Upper lobe of right lung (tissue), 1 donor: ENCODE results near the gene COPG1. TPM values are rescaled to one million over a fixed set of nuclear protein-coding genes. Genes with fewer than 3 reads are reported as not detected.

Source experiments
- ATAC-seq: fragments of 200-7000 bp; cut with Tn5 transposase; one replicate; pipeline ENCODE4 v1.9.1; 2020; ENCODE audit warnings: mild to moderate bottlenecking, moderate library complexity
- DNase-seq: peaks from one replicate; pipeline ENCODE4 v3.0.0-alpha.2; 2020
- H3K27ac ChIP-seq: fragments of 200-600 bp; one replicate; pipeline ENCODE4 v1.8.0; 2022
- H3K27me3 ChIP-seq: fragments of 200-600 bp; one replicate; pipeline ENCODE4 v1.8.0; 2022; ENCODE audit warnings: mild to moderate bottlenecking
- H3K36me3 ChIP-seq: fragments of 200-600 bp; one replicate; pipeline ENCODE4 v1.8.0; 2022
- H3K4me1 ChIP-seq: fragments of 200-600 bp; one replicate; pipeline ENCODE4 v1.8.0; 2022
- H3K4me3 ChIP-seq: fragments of 200-600 bp; one replicate; pipeline ENCODE4 v1.8.0; 2022; ENCODE audit warnings: mild to moderate bottlenecking
- H3K9me3 ChIP-seq: fragments of 200-600 bp; one replicate; pipeline ENCODE4 v1.8.0; 2022
- intact Hi-C: fragments of 100-400 bp; cut with DNase I; formaldehyde crosslinking; loops from one replicate; pipeline ENCODE4 v1.11.0; 2022
- total RNA-seq: library from RNA; stranded (reverse); fragmentation: NEBNext Ultra II Directional; extraction: Animal tissue kit (Norgen Biotek cat#: 25700); gene quantifications from one replicate; pipeline ENCODE4 v1.2.1, GENCODE V29; 2021
- TF ChIP-seq, protein P1 (sequence below): fragments of 200-600 bp; IDR thresholded peaks from one replicate; pipeline ENCODE4 v1.8.0; 2022; ENCODE audit warnings: antibody characterized with exemption
- donor health status: DM: no; HTN: yes; CAD: no; lungs with severe emphysema.

Gene COPG1
- total RNA-seq, 1 donor from 2014 or later: 149 TPM

DNA sequence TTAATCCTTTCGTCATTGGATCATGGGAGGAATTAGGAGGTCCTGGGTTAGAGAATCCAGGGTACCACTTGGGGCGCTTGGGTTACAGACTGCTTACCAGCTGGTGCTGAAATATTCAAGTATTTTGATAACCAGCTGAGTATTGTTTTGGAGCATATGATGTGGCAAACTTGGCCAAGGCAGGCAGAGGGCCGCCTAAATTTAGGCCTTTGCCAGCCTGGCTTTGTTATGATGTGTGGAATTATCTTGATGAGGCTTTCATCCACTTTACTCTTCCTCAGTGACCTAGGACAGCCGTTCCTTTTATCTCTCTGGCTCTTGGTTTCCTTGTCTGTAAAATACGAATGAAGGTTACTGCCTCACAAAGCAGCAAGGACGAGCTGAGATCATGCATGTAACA, 6.9 kb downstream of the COPG1 start:
- Histone ChIP-seq H3K27me3 (no peaks in the 10 kb centered on the region), H3K27ac (no peak overlapping the region), H3K9me3 (no peaks in the 10 kb centered on the region), H3K4me3 (no peak overlapping the region), H3K4me1 (peaks cover 5% of the 10 kb centered on the region), H3K36me3 (peaks cover 98% of the 10 kb centered on the region)
- ATAC-seq (no peak), DNase-seq (no peak)
- TF ChIP-seq, protein P1, sequence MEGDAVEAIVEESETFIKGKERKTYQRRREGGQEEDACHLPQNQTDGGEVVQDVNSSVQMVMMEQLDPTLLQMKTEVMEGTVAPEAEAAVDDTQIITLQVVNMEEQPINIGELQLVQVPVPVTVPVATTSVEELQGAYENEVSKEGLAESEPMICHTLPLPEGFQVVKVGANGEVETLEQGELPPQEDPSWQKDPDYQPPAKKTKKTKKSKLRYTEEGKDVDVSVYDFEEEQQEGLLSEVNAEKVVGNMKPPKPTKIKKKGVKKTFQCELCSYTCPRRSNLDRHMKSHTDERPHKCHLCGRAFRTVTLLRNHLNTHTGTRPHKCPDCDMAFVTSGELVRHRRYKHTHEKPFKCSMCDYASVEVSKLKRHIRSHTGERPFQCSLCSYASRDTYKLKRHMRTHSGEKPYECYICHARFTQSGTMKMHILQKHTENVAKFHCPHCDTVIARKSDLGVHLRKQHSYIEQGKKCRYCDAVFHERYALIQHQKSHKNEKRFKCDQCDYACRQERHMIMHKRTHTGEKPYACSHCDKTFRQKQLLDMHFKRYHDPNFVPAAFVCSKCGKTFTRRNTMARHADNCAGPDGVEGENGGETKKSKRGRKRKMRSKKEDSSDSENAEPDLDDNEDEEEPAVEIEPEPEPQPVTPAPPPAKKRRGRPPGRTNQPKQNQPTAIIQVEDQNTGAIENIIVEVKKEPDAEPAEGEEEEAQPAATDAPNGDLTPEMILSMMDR: no peak
- intact Hi-C loops: no loop called here

DNA sequence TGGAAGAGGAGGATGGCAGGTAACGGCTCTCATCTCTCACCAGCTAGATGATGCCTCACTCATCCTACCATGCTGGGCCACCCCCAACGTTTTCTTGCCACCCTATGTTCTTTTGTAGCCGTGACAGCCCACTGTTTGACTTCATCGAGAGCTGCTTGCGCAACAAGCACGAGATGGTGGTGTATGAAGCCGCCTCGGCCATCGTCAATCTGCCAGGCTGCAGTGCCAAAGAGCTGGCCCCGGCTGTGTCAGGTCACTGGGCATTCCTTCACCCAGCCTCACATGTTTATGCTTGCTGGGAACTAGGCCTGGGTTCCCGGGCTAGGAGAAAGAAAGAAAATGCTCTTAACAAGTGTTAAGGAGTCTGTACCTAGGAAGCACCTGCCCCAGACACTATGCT, 8.2 kb downstream of the COPG1 start:
- Histone ChIP-seq H3K36me3 (peaks cover 100% of the 10 kb centered on the region), H3K4me1 (no peaks in the 10 kb centered on the region), H3K4me3 (no peak overlapping the region), H3K27ac (no peak overlapping the region), H3K9me3 (no peaks in the 10 kb centered on the region), H3K27me3 (no peaks in the 10 kb centered on the region)
- intact Hi-C loops: no loop called here
- DNase-seq (no peak), ATAC-seq (no peak)
- TF ChIP-seq, protein P1: no peak

DNA sequence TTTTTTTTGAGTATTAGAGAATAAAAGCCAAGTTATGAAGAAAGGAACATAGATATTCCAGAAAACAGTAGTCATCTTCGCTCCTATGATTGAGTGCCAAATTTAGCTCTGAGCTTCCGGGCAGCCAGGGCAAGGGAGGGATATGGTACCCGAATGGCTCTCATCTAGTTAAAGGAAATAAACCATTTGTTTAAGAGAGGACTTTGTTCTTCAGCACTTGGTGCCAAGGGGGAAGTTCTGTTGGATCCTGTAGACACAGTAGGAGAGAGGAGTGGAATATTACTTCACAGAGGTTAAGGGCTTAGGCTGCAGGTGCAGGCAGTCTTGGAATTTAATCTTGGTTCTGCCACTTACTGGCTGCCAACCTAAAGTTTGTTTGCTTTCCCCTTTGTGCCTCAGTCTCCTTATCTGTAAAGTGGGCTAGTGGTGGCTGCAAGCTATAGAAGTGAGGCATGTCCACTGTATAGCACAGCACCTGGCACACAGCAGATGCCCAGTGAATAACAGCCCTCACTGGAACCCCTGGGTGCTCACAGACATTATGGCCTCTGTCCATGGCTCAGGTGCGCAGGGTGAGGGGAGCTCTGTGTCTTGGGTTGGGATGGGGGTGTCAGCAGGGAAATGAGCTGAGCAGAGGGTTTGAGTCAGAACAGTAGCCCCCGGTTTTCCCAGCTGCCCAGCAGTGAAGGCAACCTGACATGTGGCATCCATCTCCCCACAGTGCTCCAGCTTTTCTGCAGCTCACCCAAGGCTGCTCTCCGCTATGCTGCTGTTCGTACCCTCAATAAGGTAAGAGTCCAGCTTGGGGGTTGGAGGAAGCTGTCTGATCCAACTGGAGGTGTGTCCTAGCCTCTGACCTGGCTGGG, 10.4 kb downstream of the COPG1 start:
- DNase-seq (peak; percentile 37), ATAC-seq (peak; percentile 7)

DNA sequence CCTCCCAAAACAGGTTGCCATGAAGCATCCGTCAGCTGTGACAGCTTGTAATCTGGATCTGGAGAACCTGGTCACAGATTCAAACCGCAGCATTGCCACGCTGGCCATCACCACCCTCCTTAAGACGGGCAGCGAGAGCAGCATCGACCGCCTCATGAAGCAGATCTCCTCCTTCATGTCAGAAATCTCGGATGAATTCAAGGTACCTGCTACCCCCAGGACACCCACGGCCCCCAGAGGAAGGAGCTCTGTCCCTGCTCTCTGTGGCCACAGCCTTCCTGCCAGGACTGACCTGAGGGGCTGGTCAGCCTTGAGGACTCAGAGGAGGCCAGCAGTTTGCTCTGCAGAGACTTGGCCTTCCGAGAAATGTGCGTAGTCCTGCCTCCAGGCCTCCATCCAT, 11.2 kb downstream of the COPG1 start:
- Histone ChIP-seq H3K4me1 (no peaks in the 10 kb centered on the region), H3K36me3 (peaks cover 100% of the 10 kb centered on the region), H3K27ac (no peak overlapping the region), H3K4me3 (no peak overlapping the region), H3K27me3 (no peaks in the 10 kb centered on the region), H3K9me3 (no peaks in the 10 kb centered on the region)
- peak; percentile 37 for DNase-seq
- ATAC-seq: no peak
- intact Hi-C loops: no loop called here
- TF ChIP-seq, protein P1: no peak

More for the DNA sequence above, 10.4 kb downstream of the COPG1 start:
- TF ChIP-seq, protein P1: no peak
- intact Hi-C loops: no loop called here
- Histone ChIP-seq H3K9me3 (no peaks in the 10 kb centered on the region), H3K36me3 (peaks cover 100% of the 10 kb centered on the region), H3K27ac (no peak overlapping the region), H3K4me1 (no peaks in the 10 kb centered on the region), H3K4me3 (no peak overlapping the region), H3K27me3 (no peaks in the 10 kb centered on the region)

DNA sequence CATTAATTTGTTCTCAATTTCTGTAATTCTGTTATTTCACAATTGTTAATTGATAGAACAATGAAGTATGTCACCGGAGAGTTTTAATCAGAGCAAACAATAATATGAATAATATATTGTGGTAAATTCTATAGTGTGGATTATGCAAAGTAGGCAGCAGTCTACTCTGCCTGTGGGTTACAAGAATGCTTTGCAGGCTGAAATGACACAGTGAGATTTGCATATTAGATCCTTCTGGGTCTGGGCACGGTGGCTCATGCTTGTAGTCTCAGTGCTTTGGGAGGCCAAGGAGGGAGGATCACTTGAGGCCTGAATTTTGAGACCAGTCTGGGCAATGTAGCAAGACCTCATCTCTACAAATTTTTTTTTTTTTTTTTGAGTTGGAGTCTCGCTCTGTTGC, 12.5 kb downstream of the COPG1 start:
- no peaks in the 10 kb centered on the region for H3K27me3 ChIP-seq
- ATAC-seq: no peak
- H3K27ac ChIP-seq: no peak overlapping the region
- H3K36me3 ChIP-seq: peaks cover 100% of the 10 kb centered on the region
- H3K4me3 ChIP-seq: no peak overlapping the region
- TF ChIP-seq, protein P1: no peak
- no peak for DNase-seq
- H3K4me1 ChIP-seq: no peaks in the 10 kb centered on the region
- H3K9me3 ChIP-seq: no peaks in the 10 kb centered on the region
- intact Hi-C loops: no loop called here
